Vagina (tissue), 2 donors: ENCODE results near the gene PRRG4.

Experiments used
- CTCF ChIP-seq, 3 experiments: fragments of 450-650 bp in 2 of 3; fragments of 200-600 bp in 1 of 3; sonication (generic) in 1 of 3; IDR thresholded peaks; one replicate each; pipeline ENCODE4 v1.5.1; 2017 to 2019; ENCODE audit warnings: antibody characterized with exemption in 3 of 3, mild to moderate bottlenecking in 2 of 3, moderate library complexity in 2 of 3
- POLR2A ChIP-seq, 2 donors: fragments of 450-650 bp; IDR thresholded peaks; one replicate each; pipeline ENCODE4 v1.6.1; 2017; ENCODE audit warnings: antibody characterized with exemption in 2 of 2, mild to moderate bottlenecking in 2 of 2, moderate library complexity in 2 of 2

- TF ChIP-seq CTCF (IDR thresholded peaks at IDR 0.05) (no peak), POLR2A (IDR thresholded peaks at IDR 0.05) (no peak)
These were observed 9.0 kb downstream of the PRRG4 start for GRCh38 chr11:32838505-32839274.
